ENCODE data around the gene FHIT.
"Not testable (repeated sequence)": the region's sequence is repeated elsewhere in the genome, so short reads cannot be mapped to it uniquely, and the experiment has no call there.

FHIT gene

DNA sequence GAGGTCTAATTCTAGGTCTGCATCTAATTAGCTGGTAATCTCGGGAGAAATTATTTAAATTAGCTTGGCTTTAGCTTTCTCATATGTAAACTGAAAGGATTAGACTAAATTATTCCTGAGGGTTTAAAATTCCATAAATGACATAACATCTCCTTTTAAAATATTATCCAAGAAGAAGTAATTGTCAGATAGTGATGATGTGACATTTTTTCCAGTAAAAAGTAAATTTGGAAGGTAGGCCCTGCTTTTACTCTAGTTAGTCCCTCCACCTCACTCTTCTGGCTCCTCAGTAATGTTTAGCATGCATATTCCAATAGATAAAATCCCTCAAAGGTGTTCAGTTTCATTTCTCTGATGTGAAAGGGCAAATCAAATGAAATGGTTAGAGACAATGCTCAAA is 215.7 kb downstream of the FHIT start:
- TF ChIP-seq, protein P1, sequence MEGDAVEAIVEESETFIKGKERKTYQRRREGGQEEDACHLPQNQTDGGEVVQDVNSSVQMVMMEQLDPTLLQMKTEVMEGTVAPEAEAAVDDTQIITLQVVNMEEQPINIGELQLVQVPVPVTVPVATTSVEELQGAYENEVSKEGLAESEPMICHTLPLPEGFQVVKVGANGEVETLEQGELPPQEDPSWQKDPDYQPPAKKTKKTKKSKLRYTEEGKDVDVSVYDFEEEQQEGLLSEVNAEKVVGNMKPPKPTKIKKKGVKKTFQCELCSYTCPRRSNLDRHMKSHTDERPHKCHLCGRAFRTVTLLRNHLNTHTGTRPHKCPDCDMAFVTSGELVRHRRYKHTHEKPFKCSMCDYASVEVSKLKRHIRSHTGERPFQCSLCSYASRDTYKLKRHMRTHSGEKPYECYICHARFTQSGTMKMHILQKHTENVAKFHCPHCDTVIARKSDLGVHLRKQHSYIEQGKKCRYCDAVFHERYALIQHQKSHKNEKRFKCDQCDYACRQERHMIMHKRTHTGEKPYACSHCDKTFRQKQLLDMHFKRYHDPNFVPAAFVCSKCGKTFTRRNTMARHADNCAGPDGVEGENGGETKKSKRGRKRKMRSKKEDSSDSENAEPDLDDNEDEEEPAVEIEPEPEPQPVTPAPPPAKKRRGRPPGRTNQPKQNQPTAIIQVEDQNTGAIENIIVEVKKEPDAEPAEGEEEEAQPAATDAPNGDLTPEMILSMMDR (IDR thresholded peaks at IDR 0.05; ENCODE audit: low read depth, low read length, missing control alignments): no peak
- DNase-seq: no peak
- H3K4me3 ChIP-seq (ENCODE audit: low read depth, low read length): no peak overlapping the region
- in situ Hi-C loops (cut with HindIII; ENCODE audit: low pct_ligation_motif_present, low sequenced_read_pairs): no loop called here
- H3K36me3 ChIP-seq (replicated peaks): no peaks in the 10 kb centered on the region
- H3K27ac ChIP-seq: no peak overlapping the region
- no peaks in the 10 kb centered on the region for H3K27me3 ChIP-seq (replicated peaks)

DNA sequence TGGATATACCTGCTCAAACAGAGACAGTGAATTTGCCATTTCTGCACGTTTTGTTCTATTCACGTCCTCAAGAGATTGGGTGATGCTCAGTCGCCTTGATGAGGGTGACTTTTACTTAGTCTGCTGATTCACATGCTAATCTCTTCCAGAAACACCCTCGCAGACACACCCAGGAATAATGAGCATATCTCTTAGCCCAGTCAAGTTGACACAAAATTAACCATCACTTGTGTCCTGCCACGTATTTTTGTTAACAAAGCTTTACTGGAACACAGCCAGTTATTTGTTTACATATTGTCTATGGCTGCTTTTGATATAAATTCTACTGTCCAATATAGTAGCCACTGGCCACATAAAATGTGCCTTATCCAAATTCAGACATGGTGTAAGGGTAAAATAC is 218.3 kb downstream of the FHIT start:
- Histone ChIP-seq H3K27ac (no peak overlapping the region), H3K36me3 (replicated peaks) (no peaks in the 10 kb centered on the region), H3K27me3 (replicated peaks) (no peaks in the 10 kb centered on the region), H3K4me3 (ENCODE audit: low read depth, low read length) (no peak overlapping the region)
- in situ Hi-C loops (cut with HindIII; ENCODE audit: low pct_ligation_motif_present, low sequenced_read_pairs): no loop called here
- no peak for DNase-seq
- TF ChIP-seq, protein P1 (IDR thresholded peaks at IDR 0.05; ENCODE audit: low read depth, low read length, missing control alignments): no peak

DNA sequence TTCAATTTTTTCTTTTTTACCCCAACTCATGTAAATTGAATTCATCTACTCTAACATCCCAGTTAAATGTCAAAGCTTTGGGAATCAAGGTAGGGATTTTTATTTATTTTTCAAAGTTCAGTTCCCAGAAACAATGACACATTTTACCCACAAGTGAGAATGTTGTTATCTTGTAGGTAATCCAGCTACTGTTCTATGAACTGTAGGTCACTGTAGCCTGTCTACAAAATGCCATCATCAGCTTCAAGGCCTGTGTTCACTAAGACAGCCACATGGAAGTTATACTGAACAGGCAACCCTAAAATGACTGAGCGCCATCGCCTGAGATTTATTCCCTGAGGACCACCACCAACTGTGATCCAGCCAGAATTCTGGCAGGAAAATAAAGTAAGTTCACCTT is 219.7 kb downstream of the FHIT start:
- Histone ChIP-seq H3K27ac (no peak overlapping the region), H3K4me3 (ENCODE audit: low read depth, low read length) (no peak overlapping the region), H3K27me3 (replicated peaks) (no peaks in the 10 kb centered on the region), H3K36me3 (replicated peaks) (no peaks in the 10 kb centered on the region)
- TF ChIP-seq, protein P1 (IDR thresholded peaks at IDR 0.05; ENCODE audit: low read depth, low read length, missing control alignments): no peak
- DNase-seq: no peak
- in situ Hi-C loops (cut with HindIII; ENCODE audit: low pct_ligation_motif_present, low sequenced_read_pairs): no loop called here

DNA sequence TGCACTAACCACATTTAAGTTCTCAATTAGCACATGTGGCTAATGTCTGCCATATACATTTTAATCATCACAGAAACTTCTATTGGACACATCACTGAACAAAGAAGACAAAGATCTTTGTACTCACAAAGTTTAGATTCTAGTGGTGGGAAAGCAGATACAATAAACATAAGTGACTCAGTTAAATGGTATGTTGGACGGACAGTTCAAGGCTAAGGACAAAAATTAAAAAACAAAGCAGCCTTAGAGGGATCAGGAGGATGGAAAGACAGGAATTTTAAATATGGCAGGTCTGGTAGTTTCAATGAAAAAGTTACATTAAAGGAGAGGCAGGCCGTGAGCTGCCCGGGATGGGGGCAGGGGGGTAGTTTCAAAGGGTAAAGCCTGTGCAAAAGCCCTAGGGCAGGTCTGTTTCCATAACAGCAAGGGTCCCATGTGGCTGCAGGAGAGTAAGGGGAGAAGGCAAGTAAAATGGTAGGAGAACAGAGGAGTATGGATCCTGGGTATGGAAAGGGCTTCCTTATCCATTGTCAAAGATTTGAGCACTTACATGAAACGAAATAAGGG is 220.7 kb downstream of the FHIT start:
- Histone ChIP-seq H3K4me3 (ENCODE audit: low read depth, low read length) (no peak overlapping the region), H3K27me3 (replicated peaks) (no peaks in the 10 kb centered on the region), H3K27ac (no peak overlapping the region), H3K36me3 (replicated peaks) (no peaks in the 10 kb centered on the region)
- in situ Hi-C loops (cut with HindIII; ENCODE audit: low pct_ligation_motif_present, low sequenced_read_pairs): no loop called here
- TF ChIP-seq, protein P1 (IDR thresholded peaks at IDR 0.05; ENCODE audit: low read depth, low read length, missing control alignments): no peak
- DNase-seq: peak; percentile 18

DNA sequence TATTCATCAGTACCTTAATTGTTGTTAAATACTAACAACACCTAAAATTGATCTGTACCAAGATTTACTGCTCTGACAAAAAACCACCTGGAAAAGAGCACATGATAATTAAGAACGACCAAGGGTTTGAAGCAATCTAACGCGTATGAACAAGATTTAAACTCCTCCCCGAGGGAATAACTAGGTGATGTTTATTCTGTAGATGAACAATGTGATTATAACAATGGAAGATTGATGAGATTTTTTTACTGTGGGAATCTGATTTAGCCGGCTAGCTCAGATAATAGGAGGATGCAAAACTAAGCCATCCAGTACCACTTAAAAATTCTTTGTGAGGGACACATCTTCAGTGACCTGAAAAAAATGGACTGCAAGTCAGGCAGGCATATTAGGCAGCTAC is 222.1 kb downstream of the FHIT start:
- no peak overlapping the region for H3K4me3 ChIP-seq (ENCODE audit: low read depth, low read length)
- no peaks in the 10 kb centered on the region for H3K27me3 ChIP-seq (replicated peaks)
- H3K36me3 ChIP-seq (replicated peaks): no peaks in the 10 kb centered on the region
- no peak overlapping the region for H3K27ac ChIP-seq
- in situ Hi-C loops (cut with HindIII; ENCODE audit: low pct_ligation_motif_present, low sequenced_read_pairs): no loop called here
- no peak for DNase-seq
- TF ChIP-seq, protein P1 (IDR thresholded peaks at IDR 0.05; ENCODE audit: low read depth, low read length, missing control alignments): no peak

DNA sequence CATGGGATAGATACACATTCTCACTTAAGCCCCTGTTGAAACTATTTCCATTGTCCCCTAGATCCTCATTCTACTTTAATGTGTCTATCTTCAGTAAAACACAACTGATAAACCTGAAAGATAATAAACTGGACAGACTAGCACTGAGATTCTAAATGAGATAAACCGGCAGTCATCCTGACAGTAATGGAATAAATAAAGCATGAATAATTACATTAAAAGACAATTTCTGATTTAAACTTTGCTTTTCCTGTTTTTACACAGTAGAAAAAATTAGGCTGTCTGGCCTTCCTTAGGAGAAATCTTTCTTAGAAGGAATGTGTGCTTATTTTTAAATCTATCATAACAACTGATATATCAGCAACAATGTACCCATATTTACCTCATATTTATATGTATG is 232.4 kb downstream of the FHIT start:
- H3K27ac ChIP-seq: no peak overlapping the region
- in situ Hi-C loops (cut with HindIII; ENCODE audit: low pct_ligation_motif_present, low sequenced_read_pairs): no loop called here
- no peak for DNase-seq
- H3K4me3 ChIP-seq (ENCODE audit: low read depth, low read length): no peak overlapping the region
- no peaks in the 10 kb centered on the region for H3K36me3 ChIP-seq (replicated peaks)
- H3K27me3 ChIP-seq (replicated peaks): no peaks in the 10 kb centered on the region
- TF ChIP-seq, protein P1 (IDR thresholded peaks at IDR 0.05; ENCODE audit: low read depth, low read length, missing control alignments): no peak

DNA sequence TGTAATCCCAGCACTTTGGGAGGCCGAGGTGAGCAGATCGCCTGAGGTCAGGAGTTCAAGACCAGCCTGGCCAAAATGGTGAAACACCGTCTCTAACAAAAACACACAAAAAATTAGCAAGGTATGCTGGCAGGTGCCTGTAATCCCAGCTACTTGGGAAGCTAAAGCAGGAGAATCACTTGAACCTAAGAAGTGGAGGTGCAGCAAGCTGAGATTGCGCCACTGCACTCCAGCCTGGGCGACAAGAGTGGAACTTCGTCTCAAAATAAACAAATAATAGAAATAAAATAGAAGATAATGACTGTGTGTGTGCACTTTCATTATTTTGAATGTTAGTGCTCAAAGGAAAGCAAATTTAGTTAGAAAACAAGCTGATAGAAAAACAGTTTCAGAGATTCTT is 234.2 kb downstream of the FHIT start:
- H3K4me3 ChIP-seq (ENCODE audit: low read depth, low read length); H3K27me3 ChIP-seq (replicated peaks); in situ Hi-C loops (cut with HindIII; ENCODE audit: low pct_ligation_motif_present, low sequenced_read_pairs); DNase-seq; H3K27ac ChIP-seq; H3K36me3 ChIP-seq (replicated peaks): not testable (repeated sequence)
